HEK293T (cell line): ENCODE measurements around the gene PALLD.

ENCODE experiments used
- CTCF ChIA-PET: fragments of 350-600 bp; formaldehyde crosslinking; extraction: SDS; loops from one replicate; lab custom pipeline; 2021; ENCODE audit warnings: antibody characterized with exemption, inconsistent platforms; lab: Yijun Ruan, JAX
- POLR2A ChIA-PET: fragments of 350-600 bp; formaldehyde crosslinking; extraction: SDS; loops from one replicate; lab custom pipeline; 2020; ENCODE audit warnings: antibody characterized with exemption, inconsistent platforms; lab: Yijun Ruan, JAX
- DNase-seq: peaks from one replicate; pipeline ENCODE4 v3.0.0; 2012; ENCODE audit warnings: mixed read lengths; ENCODE audit errors: extremely low spot score
- ARNT ChIP-seq: fragments of 450-650 bp; IDR thresholded peaks from 2 replicates; pipeline ENCODE4 v1.6.1; 2017; ENCODE audit warnings: mild to moderate bottlenecking
- BHLHE40 ChIP-seq: fragments of 450-650 bp; IDR thresholded peaks from 2 replicates; pipeline ENCODE4 v1.6.1; 2016; ENCODE audit warnings: mild to moderate bottlenecking, moderate library complexity, borderline replicate concordance
- CTBP1 ChIP-seq: fragments of 450-650 bp; IDR thresholded peaks from 2 replicates; pipeline ENCODE4 v1.6.1; 2016; ENCODE audit warnings: borderline replicate concordance
- ELF4 ChIP-seq: fragments of 450-650 bp; IDR thresholded peaks from 2 replicates; pipeline ENCODE4 v1.6.1; 2017; ENCODE audit warnings: antibody characterized with exemption
- FOXA1 ChIP-seq: fragments of 450-650 bp; IDR thresholded peaks from 2 replicates; pipeline ENCODE4 v1.6.1; 2016; ENCODE audit warnings: mild to moderate bottlenecking
- FOXK2 ChIP-seq: fragments of 450-650 bp; IDR thresholded peaks from 2 replicates; pipeline ENCODE4 v1.6.1; 2016; ENCODE audit warnings: mild to moderate bottlenecking
- FOXM1 ChIP-seq: fragments of 450-650 bp; IDR thresholded peaks from 2 replicates; pipeline ENCODE4 v1.6.1; 2017; ENCODE audit warnings: mild to moderate bottlenecking, borderline replicate concordance
- HDGF ChIP-seq: fragments of 450-650 bp; IDR thresholded peaks from 2 replicates; pipeline ENCODE4 v1.6.1; 2017; ENCODE audit warnings: antibody characterized with exemption, borderline replicate concordance
- L3MBTL2 ChIP-seq: fragments of 450-650 bp; conservative IDR thresholded peaks from 2 replicates; pipeline ENCODE4 v1.6.1; 2016; ENCODE audit warnings: mild to moderate bottlenecking
- LEF1 ChIP-seq: fragments of 450-650 bp; IDR thresholded peaks from 2 replicates; pipeline ENCODE4 v1.6.1; 2017; ENCODE audit warnings: mild to moderate bottlenecking, borderline replicate concordance
- NFRKB ChIP-seq: fragments of 450-650 bp; IDR thresholded peaks from 2 replicates; pipeline ENCODE4 v1.6.1; 2016; ENCODE audit warnings: mild to moderate bottlenecking, moderate library complexity
- SP1 ChIP-seq: fragments of 450-650 bp; IDR thresholded peaks from 2 replicates; pipeline ENCODE4 v1.6.1; 2017
- SUZ12 ChIP-seq: fragments of 450-650 bp; IDR thresholded peaks from 2 replicates; pipeline ENCODE4 v1.6.1; 2016; ENCODE audit warnings: mild to moderate bottlenecking
- TARDBP ChIP-seq: fragments of 450-650 bp; IDR thresholded peaks from 2 replicates; pipeline ENCODE4 v1.6.1; 2016
- ZNF384 ChIP-seq: fragments of 450-650 bp; IDR thresholded peaks from 2 replicates; pipeline ENCODE4 v1.6.1; 2016
- TF ChIP-seq, protein P1 (sequence below): fragments of 450-650 bp; IDR thresholded peaks from 2 replicates; pipeline ENCODE4 v1.6.1; 2016

Gene PALLD

DNA sequence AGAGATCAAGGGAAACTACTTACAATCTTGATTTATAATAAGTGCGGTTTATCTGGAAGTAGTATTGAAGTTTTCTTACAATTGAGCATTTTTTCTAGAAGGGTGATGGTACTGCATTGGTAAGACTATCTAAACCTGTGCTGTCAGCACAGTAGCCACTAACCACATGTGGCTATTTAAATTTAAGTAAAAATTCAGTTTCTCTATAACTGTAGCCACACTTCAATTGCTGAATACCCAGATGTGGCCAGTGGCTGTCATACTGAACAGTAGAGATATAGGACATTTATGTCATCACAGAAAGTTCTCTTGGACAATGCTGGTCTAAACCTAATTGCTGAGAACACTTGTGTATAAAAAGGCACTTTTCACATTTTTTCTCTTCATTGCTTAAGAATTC, 290.5 kb downstream of the PALLD start:
- ChIA-PET POLR2A (no interaction called here), CTCF (no interaction called here)
- no peak for TF ChIP-seq SUZ12
- DNase-seq: no peak

GRCh38 chr4:168787801-168788595, 291.1 kb downstream of the PALLD start:
- no peak for DNase-seq
- CTCF ChIA-PET: no interaction called here
- TF ChIP-seq HDGF: no peak
- no peak for TF ChIP-seq LEF1
- TF ChIP-seq L3MBTL2: no peak
- no peak for TF ChIP-seq NFRKB
- no peak for TF ChIP-seq ZNF384
- TF ChIP-seq, protein P1, sequence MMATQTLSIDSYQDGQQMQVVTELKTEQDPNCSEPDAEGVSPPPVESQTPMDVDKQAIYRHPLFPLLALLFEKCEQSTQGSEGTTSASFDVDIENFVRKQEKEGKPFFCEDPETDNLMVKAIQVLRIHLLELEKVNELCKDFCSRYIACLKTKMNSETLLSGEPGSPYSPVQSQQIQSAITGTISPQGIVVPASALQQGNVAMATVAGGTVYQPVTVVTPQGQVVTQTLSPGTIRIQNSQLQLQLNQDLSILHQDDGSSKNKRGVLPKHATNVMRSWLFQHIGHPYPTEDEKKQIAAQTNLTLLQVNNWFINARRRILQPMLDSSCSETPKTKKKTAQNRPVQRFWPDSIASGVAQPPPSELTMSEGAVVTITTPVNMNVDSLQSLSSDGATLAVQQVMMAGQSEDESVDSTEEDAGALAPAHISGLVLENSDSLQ: no peak
- no peak for TF ChIP-seq ARNT
- TF ChIP-seq FOXK2: no peak
- TF ChIP-seq FOXA1: no peak
- TF ChIP-seq SUZ12: no peak
- TF ChIP-seq BHLHE40: no peak
- POLR2A ChIA-PET: no interaction called here

- DNase-seq: no peak
- POLR2A ChIA-PET: no interaction called here
- no peak for TF ChIP-seq HDGF
- no peak for TF ChIP-seq ZNF384
- TF ChIP-seq NFRKB: no peak
- no peak for TF ChIP-seq TARDBP
- no peak for TF ChIP-seq LEF1
- no peak for TF ChIP-seq FOXK2
- TF ChIP-seq FOXM1: no peak
- TF ChIP-seq BHLHE40: no peak
- TF ChIP-seq SP1: no peak
- TF ChIP-seq FOXA1: no peak
- no peak for TF ChIP-seq ARNT
- TF ChIP-seq, protein P1: no peak
- TF ChIP-seq SUZ12: no peak
- TF ChIP-seq L3MBTL2: no peak
- TF ChIP-seq CTBP1: no peak
- no peak for TF ChIP-seq ELF4
- CTCF ChIA-PET: no interaction called here
Observed at GRCh38 chr4:168790898-168791297, 294.0 kb downstream of the PALLD start.

- ChIA-PET POLR2A (no interaction called here), CTCF (no interaction called here)
- TF ChIP-seq SP1 (no peak), SUZ12 (no peak), FOXM1 (no peak), HDGF (no peak), L3MBTL2 (no peak), LEF1 (no peak), NFRKB (no peak), ARNT (no peak), CTBP1 (no peak), ZNF384 (no peak), ELF4 (no peak), TARDBP (no peak), FOXA1 (no peak), BHLHE40 (no peak), FOXK2 (no peak)
- TF ChIP-seq, protein P1: no peak
- no peak for DNase-seq
Observed at GRCh38 chr4:168791376-168791775, 294.5 kb downstream of the PALLD start.

DNA sequence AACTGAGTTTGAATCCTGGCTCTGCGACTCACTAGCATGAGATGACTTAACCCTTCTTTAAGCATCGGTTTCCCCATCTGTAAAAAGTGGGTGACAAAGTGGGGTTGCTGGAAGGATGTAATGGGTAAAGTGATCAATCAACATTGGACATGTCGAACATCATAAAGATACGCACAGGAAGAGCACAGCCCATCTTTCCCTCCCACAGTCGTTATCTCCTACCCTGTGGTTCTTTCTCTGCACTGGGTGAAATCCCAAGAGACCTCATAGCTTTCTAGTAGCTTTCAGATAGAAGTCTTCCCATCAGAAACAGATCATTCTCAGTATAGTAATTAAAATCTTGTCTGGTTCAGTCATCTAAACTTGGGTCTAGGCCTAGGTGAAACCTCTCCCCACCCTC, 296.7 kb downstream of the PALLD start:
- POLR2A ChIA-PET: no interaction called here
- no peak for DNase-seq
- CTCF ChIA-PET: no interaction called here
- TF ChIP-seq SUZ12: no peak
- TF ChIP-seq CTBP1: no peak
- no peak for TF ChIP-seq HDGF
- no peak for TF ChIP-seq ZNF384
- no peak for TF ChIP-seq ELF4
- TF ChIP-seq BHLHE40: no peak
- TF ChIP-seq LEF1: no peak
- TF ChIP-seq FOXM1: no peak
- TF ChIP-seq FOXA1: no peak
- no peak for TF ChIP-seq TARDBP
- no peak for TF ChIP-seq SP1
- TF ChIP-seq ARNT: no peak

GRCh38 chr4:168794092-168794707, 297.3 kb downstream of the PALLD start:
- POLR2A ChIA-PET: no interaction called here
- TF ChIP-seq ZNF384 (no peak), ARNT (no peak), HDGF (no peak), CTBP1 (no peak), FOXA1 (no peak), BHLHE40 (no peak)
- CTCF ChIA-PET: no interaction called here
- no peak for DNase-seq
